Fibroblast of lung (primary cell): ENCODE results near the gene FBXW11.

ENCODE experiments used
- CTCF ChIP-seq, 2 donors: IDR thresholded peaks in 1 of 2; conservative IDR thresholded peaks in 1 of 2; 1 replicate in 1 of 2; 2 replicates in 1 of 2; pipeline ENCODE4 v1.5.1; 2011 to 2012; ENCODE audit warnings: low read length in 2 of 2, control low read depth in 1 of 2, inconsistent platforms in 1 of 2, low read depth in 1 of 2, mild to moderate bottlenecking in 1 of 2
- EZH2 ChIP-seq: IDR thresholded peaks from 2 replicates; pipeline ENCODE4 v1.5.1; 2012; ENCODE audit warnings: low read length, control low read depth, mild to moderate bottlenecking; ENCODE audit errors: missing control alignments

- no peak for TF ChIP-seq CTCF (conservative IDR thresholded peaks at IDR 0.05 in 1 of 2, IDR thresholded peaks at IDR 0.05 in 1 of 2; ENCODE audit: low read depth in 1 of 2, low read length in 2 of 2)
- TF ChIP-seq EZH2 = no peak
Measured at GRCh38 chr5:171961117-171961516, 45.3 kb downstream of the FBXW11 start.
